ENCODE measurements around the gene DCUN1D2. TPM values are rescaled to one million over a fixed set of nuclear protein-coding genes. Genes with fewer than 3 reads are reported as not detected.
A peak's percentile ranks its signal among the peaks of the same experiment; 100 is the strongest.

DCUN1D2 gene
- total RNA-seq, 1 experiment from 2014 or later = 26.2 TPM

DNA sequence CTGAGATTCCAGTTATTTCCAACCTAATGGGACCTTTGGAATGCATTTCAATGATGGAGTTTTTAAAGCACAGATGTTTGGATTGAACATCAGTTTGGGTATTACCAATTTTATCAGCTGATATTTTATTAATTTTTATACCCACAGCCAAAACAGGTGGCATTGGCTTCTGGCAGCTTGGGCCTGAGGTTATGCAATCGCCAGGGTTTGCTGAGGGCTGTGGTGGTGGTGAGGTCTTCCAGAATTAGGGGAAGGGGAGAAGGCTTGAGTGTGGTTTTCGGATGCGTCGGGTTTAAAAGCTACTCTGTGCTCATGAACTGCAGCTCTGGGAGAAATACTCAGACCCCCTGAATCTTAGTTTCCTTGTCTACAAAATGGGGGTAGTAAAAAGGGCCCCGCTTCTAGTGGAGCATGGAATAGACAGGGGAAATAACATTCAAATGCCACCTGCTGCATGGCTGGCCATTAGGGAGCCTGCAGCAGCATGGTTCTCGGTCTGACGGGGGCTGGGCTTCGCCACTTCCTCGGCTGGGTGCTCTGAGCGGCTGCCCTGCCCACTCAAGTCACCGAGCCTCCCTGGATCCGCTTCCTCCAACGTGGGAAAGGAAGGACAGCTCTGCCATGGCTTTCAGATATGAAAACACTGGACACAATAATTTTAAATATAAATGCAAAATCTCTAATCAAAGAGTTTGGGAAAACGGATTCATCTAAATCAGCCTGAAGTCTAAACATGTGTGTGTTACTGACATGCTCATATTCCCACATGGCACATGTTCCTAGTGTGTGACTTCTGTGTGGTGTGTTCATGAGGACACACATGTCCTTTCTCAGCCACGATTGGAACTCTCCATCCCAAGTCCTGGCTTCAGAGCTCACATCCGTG is 72.4 kb downstream of the DCUN1D2 start:
- Histone ChIP-seq H3K36me3 (ENCODE audit: insufficient read depth, low read length) (no peaks in the 10 kb centered on the region), H3K9ac (ENCODE audit: low read length) (no peak overlapping the region), H3K79me2 (ENCODE audit: low read length) (no peaks in the 10 kb centered on the region), H3K4me3 (ENCODE audit: low read length) (no peak overlapping the region), H2AFZ (ENCODE audit: low read length) (no peak overlapping the region), H3K27me3 (ENCODE audit: low read length) (no peaks in the 10 kb centered on the region), H4K20me1 (ENCODE audit: insufficient read depth, low read depth, low read length) (no peaks in the 10 kb centered on the region), H3K9me2 (replicated peaks; ENCODE audit: insufficient read depth, low read length) (no peaks in the 10 kb centered on the region), H3K27ac (ENCODE audit: low read length) (no peak overlapping the region), H3K4me1 (ENCODE audit: low read length) (peaks cover 32% of the 10 kb centered on the region), H3K4me2 (ENCODE audit: low read depth, low read length, poor library complexity, severe bottlenecking) (peak overlapping the region; percentile 30), H3K9me3 (ENCODE audit: low read length) (no peaks in the 10 kb centered on the region)
- peak; percentile 56 for DNase-seq

DNA sequence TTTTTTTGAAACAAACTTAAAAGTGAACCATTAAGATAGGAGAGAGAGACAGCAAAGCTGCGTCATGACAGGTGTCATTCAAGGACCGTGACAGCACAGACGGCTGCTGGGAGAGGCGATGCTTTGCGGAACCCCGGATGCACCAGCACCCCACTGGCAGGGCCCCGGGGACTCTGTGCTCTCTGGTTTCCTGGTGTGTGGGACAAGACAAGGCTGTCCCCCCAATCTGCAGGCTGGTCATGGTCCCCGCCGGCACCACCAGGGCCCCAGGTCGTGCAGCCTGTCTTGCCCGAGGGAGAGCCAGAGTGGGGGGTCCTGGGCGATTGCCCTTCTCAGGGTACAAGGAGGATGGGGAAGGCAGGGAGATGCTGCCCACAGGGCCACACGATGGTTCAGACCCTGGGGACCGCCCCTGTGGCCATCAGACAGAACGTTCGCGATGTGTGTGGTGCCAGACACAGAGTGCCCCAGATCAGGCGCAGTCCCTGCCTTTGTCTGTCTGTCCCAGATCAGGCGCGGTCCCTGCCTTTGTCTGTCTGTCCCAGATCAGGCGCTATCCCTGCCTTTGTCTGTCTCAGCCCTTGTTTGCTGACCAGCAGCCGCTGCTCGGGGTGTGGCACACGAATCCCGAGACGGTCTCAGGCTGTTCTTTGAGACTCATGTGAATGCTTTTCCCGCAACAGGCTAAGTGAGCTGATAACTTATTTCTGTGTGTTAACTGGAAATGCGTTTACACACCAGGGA is 73.3 kb downstream of the DCUN1D2 start:
- Histone ChIP-seq H3K27me3 (ENCODE audit: low read length) (no peaks in the 10 kb centered on the region), H3K4me1 (ENCODE audit: low read length) (peaks cover 32% of the 10 kb centered on the region), H3K9me3 (ENCODE audit: low read length) (no peaks in the 10 kb centered on the region), H2AFZ (ENCODE audit: low read length) (no peak overlapping the region), H3K9ac (ENCODE audit: low read length) (no peak overlapping the region; the same call in 1 of the 2 replicates), H3K9me2 (replicated peaks; ENCODE audit: insufficient read depth, low read length) (no peaks in the 10 kb centered on the region), H3K4me3 (ENCODE audit: low read length) (no peak overlapping the region; the same call in 1 of the 2 replicates), H3K36me3 (ENCODE audit: insufficient read depth, low read length) (no peaks in the 10 kb centered on the region), H3K79me2 (ENCODE audit: low read length) (no peaks in the 10 kb centered on the region), H3K27ac (ENCODE audit: low read length) (peak overlapping the region; percentile 55), H4K20me1 (ENCODE audit: insufficient read depth, low read depth, low read length) (no peaks in the 10 kb centered on the region), H3K4me2 (ENCODE audit: low read depth, low read length, poor library complexity, severe bottlenecking) (peak overlapping the region; percentile 32)
- DNase-seq = peak; percentile 71

DNA sequence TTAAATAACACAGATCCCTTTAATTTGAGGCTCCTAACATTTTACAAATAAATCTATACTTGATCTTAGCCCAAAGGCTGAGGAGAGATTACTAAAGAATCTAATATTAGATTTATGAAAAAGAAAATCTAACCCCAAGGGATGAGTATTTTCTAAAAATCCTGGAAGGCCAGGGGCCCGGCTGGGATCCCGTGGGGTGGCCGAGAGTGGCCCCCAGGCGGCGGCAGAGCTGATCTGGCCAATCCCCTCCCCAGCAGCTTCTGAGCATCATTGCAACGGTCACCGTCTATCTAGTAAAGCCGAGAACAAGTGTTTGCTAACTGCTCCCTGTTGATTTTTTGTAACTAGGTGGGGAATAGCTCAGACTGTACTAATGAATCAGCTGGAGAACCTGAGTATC is 74.7 kb downstream of the DCUN1D2 start:
- Histone ChIP-seq H3K4me3 (ENCODE audit: low read length) (no peak overlapping the region), H3K9me3 (ENCODE audit: low read length) (no peaks in the 10 kb centered on the region), H3K4me1 (ENCODE audit: low read length) (peaks cover 34% of the 10 kb centered on the region), H3K4me2 (ENCODE audit: low read depth, low read length, poor library complexity, severe bottlenecking) (no peak overlapping the region), H3K27me3 (ENCODE audit: low read length) (no peaks in the 10 kb centered on the region), H3K27ac (ENCODE audit: low read length) (no peak overlapping the region; the same call in 1 of the 2 replicates), H3K9me2 (replicated peaks; ENCODE audit: insufficient read depth, low read length) (no peaks in the 10 kb centered on the region), H3K36me3 (ENCODE audit: insufficient read depth, low read length) (no peaks in the 10 kb centered on the region), H2AFZ (ENCODE audit: low read length) (no peak overlapping the region), H3K9ac (ENCODE audit: low read length) (no peak overlapping the region), H3K79me2 (ENCODE audit: low read length) (no peaks in the 10 kb centered on the region), H4K20me1 (ENCODE audit: insufficient read depth, low read depth, low read length) (no peaks in the 10 kb centered on the region)
- DNase-seq = no peak

DNA sequence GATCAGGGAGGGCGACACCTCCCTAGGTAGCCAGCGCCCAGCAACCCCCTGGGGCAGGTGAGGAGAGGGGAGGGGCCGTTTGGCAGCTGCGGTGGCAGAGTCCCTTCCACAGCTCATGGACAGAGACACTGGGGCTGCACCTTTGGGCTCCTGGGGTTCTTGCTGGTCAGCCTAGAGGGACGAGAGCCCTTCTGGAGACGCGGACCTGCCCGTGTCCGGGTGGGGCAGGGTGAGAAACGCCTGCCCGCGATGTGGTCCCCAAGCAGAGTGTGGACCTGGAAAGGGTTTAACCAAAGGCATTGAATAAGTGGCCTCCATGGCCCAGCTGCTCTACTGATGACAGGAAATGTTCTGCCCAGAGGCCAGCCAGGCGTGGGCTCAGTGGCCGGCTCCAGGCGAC is 75.5 kb downstream of the DCUN1D2 start:
- Histone ChIP-seq H3K4me3 (ENCODE audit: low read length) (no peak overlapping the region), H4K20me1 (ENCODE audit: insufficient read depth, low read depth, low read length) (no peaks in the 10 kb centered on the region), H3K9ac (ENCODE audit: low read length) (no peak overlapping the region), H2AFZ (ENCODE audit: low read length) (no peak overlapping the region), H3K79me2 (ENCODE audit: low read length) (no peaks in the 10 kb centered on the region), H3K27ac (ENCODE audit: low read length) (no peak overlapping the region), H3K4me1 (ENCODE audit: low read length) (peaks cover 39% of the 10 kb centered on the region), H3K9me3 (ENCODE audit: low read length) (no peaks in the 10 kb centered on the region), H3K27me3 (ENCODE audit: low read length) (no peaks in the 10 kb centered on the region), H3K36me3 (ENCODE audit: insufficient read depth, low read length) (no peaks in the 10 kb centered on the region), H3K4me2 (ENCODE audit: low read depth, low read length, poor library complexity, severe bottlenecking) (no peak overlapping the region), H3K9me2 (replicated peaks; ENCODE audit: insufficient read depth, low read length) (no peaks in the 10 kb centered on the region)
- DNase-seq = no peak

DNA sequence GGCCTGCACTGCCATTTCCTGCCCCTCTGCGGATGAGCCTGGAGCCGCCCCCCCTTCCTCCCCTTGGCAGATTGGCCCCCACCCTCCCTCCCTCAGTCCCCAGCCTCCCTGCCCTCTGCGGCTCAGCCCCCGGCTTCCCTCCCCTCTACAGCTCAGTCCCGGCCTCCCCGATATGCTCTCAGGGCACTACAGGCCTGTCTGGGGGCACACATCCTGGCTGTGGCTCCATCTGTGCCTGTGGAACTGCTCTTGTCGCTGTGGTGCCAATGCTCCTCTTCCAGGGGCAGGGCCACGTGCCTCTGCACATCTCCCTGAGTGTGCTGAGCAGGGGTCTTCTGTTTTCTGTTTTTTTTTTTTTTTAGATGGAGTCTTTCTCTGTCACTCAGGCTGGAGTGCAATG is 76.2 kb downstream of the DCUN1D2 start:
- Histone ChIP-seq H3K9me3 (ENCODE audit: low read length) (no peaks in the 10 kb centered on the region), H3K36me3 (ENCODE audit: insufficient read depth, low read length) (no peaks in the 10 kb centered on the region), H3K4me2 (ENCODE audit: low read depth, low read length, poor library complexity, severe bottlenecking) (no peak overlapping the region), H4K20me1 (ENCODE audit: insufficient read depth, low read depth, low read length) (no peaks in the 10 kb centered on the region), H3K9me2 (replicated peaks; ENCODE audit: insufficient read depth, low read length) (no peaks in the 10 kb centered on the region), H3K4me3 (ENCODE audit: low read length) (no peak overlapping the region), H3K9ac (ENCODE audit: low read length) (no peak overlapping the region), H3K79me2 (ENCODE audit: low read length) (no peaks in the 10 kb centered on the region), H2AFZ (ENCODE audit: low read length) (no peak overlapping the region), H3K4me1 (ENCODE audit: low read length) (peaks cover 43% of the 10 kb centered on the region), H3K27me3 (ENCODE audit: low read length) (no peaks in the 10 kb centered on the region), H3K27ac (ENCODE audit: low read length) (no peak overlapping the region)
- DNase-seq = no peak

DNA sequence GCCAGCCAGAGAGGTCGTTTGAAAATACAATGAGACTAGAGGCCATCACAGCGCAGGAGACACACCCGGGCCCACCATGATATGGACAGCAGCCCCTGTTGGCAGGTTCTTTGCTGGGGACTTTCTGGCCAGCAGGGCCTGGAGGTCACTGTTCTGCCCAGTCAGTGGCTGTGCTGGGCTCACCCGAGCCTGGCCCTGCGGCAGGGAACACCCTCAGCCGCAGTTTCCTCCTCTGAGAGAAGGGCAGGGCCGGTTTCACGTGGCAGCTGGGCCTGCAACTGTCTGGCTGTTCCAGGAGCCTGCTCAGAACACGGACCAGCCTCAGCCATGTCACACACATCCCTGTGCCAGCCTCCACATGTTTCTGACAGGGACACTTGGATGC is 76.6 kb downstream of the DCUN1D2 start:
- H3K36me3 ChIP-seq (ENCODE audit: insufficient read depth, low read length) = no peaks in the 10 kb centered on the region
- no peaks in the 10 kb centered on the region for H3K27me3 ChIP-seq (ENCODE audit: low read length)
- H3K4me1 ChIP-seq (ENCODE audit: low read length) = peaks cover 47% of the 10 kb centered on the region
- no peak for DNase-seq
- H3K27ac ChIP-seq (ENCODE audit: low read length) = no peak overlapping the region
- H3K79me2 ChIP-seq (ENCODE audit: low read length) = no peaks in the 10 kb centered on the region
- H3K9me2 ChIP-seq (replicated peaks; ENCODE audit: insufficient read depth, low read length) = no peaks in the 10 kb centered on the region
- H3K4me2 ChIP-seq (ENCODE audit: low read depth, low read length, poor library complexity, severe bottlenecking) = no peak overlapping the region
- H2AFZ ChIP-seq (ENCODE audit: low read length) = no peak overlapping the region
- H3K9me3 ChIP-seq (ENCODE audit: low read length) = no peaks in the 10 kb centered on the region
- no peak overlapping the region for H3K4me3 ChIP-seq (ENCODE audit: low read length)
- H4K20me1 ChIP-seq (ENCODE audit: insufficient read depth, low read depth, low read length) = no peaks in the 10 kb centered on the region
- H3K9ac ChIP-seq (ENCODE audit: low read length) = no peak overlapping the region

DNA sequence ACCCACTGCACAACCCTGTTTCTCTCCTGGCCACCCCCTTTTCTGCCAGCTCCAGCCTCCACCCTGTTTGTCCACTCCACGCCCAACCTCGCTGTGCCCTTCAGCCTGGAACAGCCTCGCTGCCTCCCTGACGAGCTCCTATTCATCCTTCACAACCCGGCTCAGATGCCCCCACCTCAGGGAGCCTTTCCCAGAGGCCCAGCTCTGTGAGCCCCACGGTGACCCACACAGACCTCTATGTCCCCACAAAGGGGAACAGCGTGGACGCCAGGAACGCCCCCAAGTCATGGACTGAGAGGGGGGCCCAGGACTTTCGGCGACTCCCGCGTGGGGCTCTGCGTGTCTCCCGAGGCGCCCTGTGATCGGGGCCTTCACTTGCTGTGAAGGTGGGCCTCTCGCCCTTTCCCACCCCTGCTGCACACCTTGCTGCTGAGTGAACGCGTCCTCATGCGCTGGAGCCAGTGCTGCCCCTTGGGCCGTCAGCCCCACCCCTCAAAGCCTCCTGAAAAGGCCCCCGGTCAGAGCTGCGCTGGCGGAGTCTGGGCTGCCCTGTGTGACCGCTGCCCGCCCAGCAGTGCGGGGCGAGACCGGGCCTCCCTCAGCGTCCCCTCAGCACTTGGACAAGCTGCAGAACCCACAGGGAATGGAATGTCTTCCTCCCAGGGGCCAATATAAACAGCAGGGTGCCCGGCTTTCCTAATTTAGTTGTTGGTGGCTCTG is 77.2 kb downstream of the DCUN1D2 start:
- Histone ChIP-seq H3K9ac (ENCODE audit: low read length) (no peak overlapping the region), H3K79me2 (ENCODE audit: low read length) (no peaks in the 10 kb centered on the region), H3K9me2 (replicated peaks; ENCODE audit: insufficient read depth, low read length) (no peaks in the 10 kb centered on the region), H3K4me1 (ENCODE audit: low read length) (peaks cover 49% of the 10 kb centered on the region), H4K20me1 (ENCODE audit: insufficient read depth, low read depth, low read length) (no peaks in the 10 kb centered on the region), H3K4me2 (ENCODE audit: low read depth, low read length, poor library complexity, severe bottlenecking) (no peak overlapping the region), H3K4me3 (ENCODE audit: low read length) (no peak overlapping the region), H3K27me3 (ENCODE audit: low read length) (no peaks in the 10 kb centered on the region), H3K36me3 (ENCODE audit: insufficient read depth, low read length) (no peaks in the 10 kb centered on the region), H3K27ac (ENCODE audit: low read length) (no peak overlapping the region), H2AFZ (ENCODE audit: low read length) (no peak overlapping the region), H3K9me3 (ENCODE audit: low read length) (no peaks in the 10 kb centered on the region)
- no peak for DNase-seq

DNA sequence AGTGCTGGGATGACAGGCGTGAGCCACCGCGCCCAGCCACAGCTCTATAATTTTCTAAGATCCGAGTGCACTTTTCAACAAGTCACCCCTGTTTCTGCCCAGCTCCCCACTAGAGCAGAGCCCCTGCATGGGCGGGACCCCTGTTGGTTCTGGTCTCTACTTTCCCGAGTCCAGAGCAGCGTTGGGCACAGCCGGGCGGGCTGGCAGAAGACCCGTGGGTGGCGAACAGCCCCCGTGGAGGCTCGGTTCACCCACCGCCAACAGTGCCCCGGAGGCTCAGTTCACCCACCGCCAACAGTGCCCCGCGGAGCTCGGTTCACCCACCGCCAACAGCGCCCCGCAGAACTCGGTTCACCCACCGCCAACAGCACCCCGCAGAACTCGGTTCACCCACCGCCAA is 78.1 kb downstream of the DCUN1D2 start:
- H3K27me3 ChIP-seq (ENCODE audit: low read length) = no peaks in the 10 kb centered on the region
- H3K9ac ChIP-seq (ENCODE audit: low read length) = no peak overlapping the region
- no peaks in the 10 kb centered on the region for H3K9me3 ChIP-seq (ENCODE audit: low read length)
- no peak for DNase-seq
- H3K4me2 ChIP-seq (ENCODE audit: low read depth, low read length, poor library complexity, severe bottlenecking) = no peak overlapping the region
- no peaks in the 10 kb centered on the region for H3K79me2 ChIP-seq (ENCODE audit: low read length)
- H3K27ac ChIP-seq (ENCODE audit: low read length) = no peak overlapping the region
- no peak overlapping the region for H2AFZ ChIP-seq (ENCODE audit: low read length)
- no peaks in the 10 kb centered on the region for H3K36me3 ChIP-seq (ENCODE audit: insufficient read depth, low read length)
- peaks cover 49% of the 10 kb centered on the region for H3K4me1 ChIP-seq (ENCODE audit: low read length)
- H3K9me2 ChIP-seq (replicated peaks; ENCODE audit: insufficient read depth, low read length) = no peaks in the 10 kb centered on the region
- no peaks in the 10 kb centered on the region for H4K20me1 ChIP-seq (ENCODE audit: insufficient read depth, low read depth, low read length)
- H3K4me3 ChIP-seq (ENCODE audit: low read length) = no peak overlapping the region
